Gastroesophageal sphincter (tissue), 4 donors: Measurements from ENCODE around the gene NABP2. TPM values are rescaled to one million over a fixed set of nuclear protein-coding genes. Genes with fewer than 3 reads are reported as not detected.

Experiments used
- ATAC-seq: fragments of 150-250 bp; one replicate; pipeline ENCODE4 v1.9.1; 2016; ENCODE audit warnings: mild to moderate bottlenecking, moderate library complexity
- H3K27ac ChIP-seq, 4 donors: fragments of 200-600 bp; sonication (generic) in 3 of 4; 1 replicate in 3 of 4; 2 replicates in 1 of 4; pipeline ENCODE4 v1.5.1; 2016 to 2019
- H3K27me3 ChIP-seq: fragments of 200-600 bp; sonication (generic); one replicate; pipeline ENCODE4 v1.5.1; 2019
- H3K36me3 ChIP-seq, 2 donors: fragments of 200-600 bp; sonication (generic); one replicate each; pipeline ENCODE4 v1.5.1; 2019; ENCODE audit warnings: control low read depth in 1 of 2
- H3K4me1 ChIP-seq, 3 donors: fragments of 200-600 bp; sonication (generic); 1 replicate in 2 of 3; 2 replicates in 1 of 3; pipeline ENCODE4 v1.5.1; 2016 to 2019; ENCODE audit warnings: control low read depth in 2 of 3
- H3K4me3 ChIP-seq, 2 donors: fragments of 200-600 bp; sonication (generic); one replicate each; pipeline ENCODE4 v1.5.1; 2019; ENCODE audit warnings: mild to moderate bottlenecking in 1 of 2, moderate library complexity in 1 of 2
- H3K9me3 ChIP-seq, 3 donors: fragments of 200-600 bp; sonication (generic); one replicate each; pipeline ENCODE4 v1.5.1; 2017 to 2019; ENCODE audit warnings: control low read depth in 2 of 3
- CTCF ChIP-seq, 4 experiments: fragments of 200-600 bp in 2 of 4; fragments of 450-650 bp in 2 of 4; sonication (generic) in 1 of 4; IDR thresholded peaks; one replicate each; pipeline ENCODE4 v1.5.1; 2017 to 2019; ENCODE audit warnings: antibody characterized with exemption in 4 of 4, mild to moderate bottlenecking in 2 of 4, moderate library complexity in 2 of 4
- EP300 ChIP-seq: sonication (generic); formaldehyde crosslinking; IDR thresholded peaks from one replicate; pipeline ENCODE4 v1.6.1; 2017; ENCODE audit warnings: antibody characterized with exemption, mild to moderate bottlenecking
- POLR2A ChIP-seq, 2 donors: fragments of 450-650 bp; IDR thresholded peaks; one replicate each; pipeline ENCODE4 v1.6.1; 2017; ENCODE audit warnings: antibody characterized with exemption in 2 of 2, mild to moderate bottlenecking in 2 of 2, moderate library complexity in 1 of 2
- POLR2AphosphoS5 ChIP-seq: sonication (generic); formaldehyde crosslinking; IDR thresholded peaks from one replicate; pipeline ENCODE4 v1.6.1; 2017; ENCODE audit warnings: antibody characterized with exemption
- WGBS, 2 donors: methylation state at CpG; one replicate each; pipeline ENCODE4 v1.1.5; 2018; ENCODE audit warnings: low coverage in 1 of 2; 5-methylcytosine and 5-hydroxymethylcytosine counted together
- total RNA-seq, 4 donors: library from RNA; depleted of rRNA; stranded (reverse); fragments of >200 nt; gene quantifications; one replicate each; pipeline ENCODE4 v1.1.0, GENCODE V29; 2016

The NABP2 gene
- 10 to 100 TPM; 23.7 to 34.7 (median 28.8) TPM for total RNA-seq

DNA sequence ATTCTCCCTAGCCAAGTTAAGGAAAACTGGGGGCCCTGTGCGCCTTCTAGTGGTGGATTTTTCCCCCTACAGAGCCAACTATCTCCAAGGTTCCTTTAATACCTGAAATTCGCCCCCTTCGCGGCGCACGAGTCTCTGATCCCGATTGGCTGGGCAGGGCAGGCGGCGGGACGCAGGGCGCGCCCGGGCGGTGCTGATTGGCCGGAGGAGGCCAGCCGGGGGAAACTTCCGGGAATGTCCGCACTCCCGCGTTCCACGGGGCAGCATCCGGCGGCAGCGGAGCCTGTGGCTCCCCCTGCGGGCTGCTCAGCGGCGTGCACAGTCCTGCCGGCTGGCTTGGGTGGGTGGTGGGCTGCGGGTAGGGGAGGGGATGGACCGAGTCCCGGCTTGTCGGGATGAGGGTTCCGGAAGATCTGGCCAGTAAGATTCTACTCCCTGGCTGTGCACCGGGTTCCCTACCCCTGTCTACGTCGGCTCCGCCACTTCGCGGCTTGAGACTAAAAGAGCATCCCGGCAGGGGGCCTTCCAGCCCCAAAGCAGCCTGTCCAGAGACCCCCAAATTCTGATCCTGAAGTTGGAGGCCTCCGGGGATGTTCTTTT lies at the start of gene NABP2:
TSS of gene NABP2 (plus strand) at position 241 of the 600 bp plus-strand sequence. CDS start 515 bp downstream, outside the sequence.
- H3K27ac ChIP-seq, result peak within 1 kb of the TSS; percentile 74 to 99 (median 96)
- ATAC-seq, result peak; percentile 86
- H3K9me3 ChIP-seq, result no peaks in the 10 kb centered on the region
- peak within 1 kb of the TSS; percentile 29 to 62 for H3K4me3 ChIP-seq
- no peaks in the 10 kb centered on the region for H3K27me3 ChIP-seq
- TF ChIP-seq POLR2A (IDR thresholded peaks at IDR 0.05), result peak in 1 of 2 donors; percentile 19
- TF ChIP-seq EP300, result no peak
- TF ChIP-seq CTCF (IDR thresholded peaks at IDR 0.05), result peak; percentile 75 to 95 (median 92)
- TF ChIP-seq POLR2AphosphoS5, result peak; percentile 65
- 0% methylated on average over 1 of the region's 41 CpGs for WGBS, 2 donors
- peaks cover 0 to 57% (median 27%) of the 10 kb centered on the region in 3 donors for H3K4me1 ChIP-seq
- peaks cover 0 to 31% of the 10 kb centered on the region in 2 donors for H3K36me3 ChIP-seq

GRCh38 chr12:56178347-56178746 lies 45.8 kb upstream of the NABP2 start:
- no peak overlapping the region for H3K4me3 ChIP-seq
- TF ChIP-seq POLR2AphosphoS5, result no peak
- no peak for TF ChIP-seq CTCF (IDR thresholded peaks at IDR 0.05)
- no peak for TF ChIP-seq POLR2A (IDR thresholded peaks at IDR 0.05)
- TF ChIP-seq EP300, result no peak
- no peaks in the 10 kb centered on the region for H3K9me3 ChIP-seq
- H3K4me1 ChIP-seq, result no peaks in the 10 kb centered on the region
- H3K36me3 ChIP-seq, result peaks cover 6 to 100% of the 10 kb centered on the region in 2 donors
- no peak for ATAC-seq
- no peaks in the 10 kb centered on the region for H3K27me3 ChIP-seq
- 89 to 100% methylated on average over 1 of the region's 3 CpGs for WGBS, 2 donors
- no peak overlapping the region for H3K27ac ChIP-seq

DNA sequence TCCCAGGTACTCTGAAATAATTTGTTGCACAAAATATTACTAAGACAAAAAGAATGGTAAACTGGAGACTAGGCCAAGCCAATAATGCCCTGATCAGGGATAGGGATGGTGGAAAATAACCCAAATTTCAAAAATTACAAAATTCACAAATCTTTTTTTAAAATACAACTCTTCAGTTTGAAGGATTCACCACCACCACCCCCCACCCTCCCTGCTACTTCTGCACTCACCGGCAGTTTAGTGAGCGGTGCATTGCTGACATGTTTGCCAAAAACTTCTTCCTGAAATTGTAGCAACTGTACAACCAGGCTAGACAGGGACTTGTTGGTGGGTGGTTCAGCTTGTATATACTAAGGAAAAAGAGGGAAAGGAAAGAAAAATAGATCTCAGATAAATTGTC lies 37.2 kb upstream of the NABP2 start:
- peaks cover 0 to 51% of the 10 kb centered on the region in 2 donors for H3K36me3 ChIP-seq
- H3K9me3 ChIP-seq, result no peaks in the 10 kb centered on the region
- ATAC-seq, result no peak
- H3K27ac ChIP-seq, result peak overlapping the region in 2 of 4 donors; percentile 26 to 38
- peaks cover 0 to 34% (median 18%) of the 10 kb centered on the region in 3 donors for H3K4me1 ChIP-seq
- H3K27me3 ChIP-seq, result no peaks in the 10 kb centered on the region
- WGBS, 2 donors, result 41% methylated on average over 2 of the region's 2 CpGs; no CpG with 5 or more reads in 1 of the 2 donors
- TF ChIP-seq POLR2AphosphoS5 (no peak), POLR2A (IDR thresholded peaks at IDR 0.05) (no peak), CTCF (IDR thresholded peaks at IDR 0.05) (no peak), EP300 (no peak)
- no peak overlapping the region for H3K4me3 ChIP-seq

DNA sequence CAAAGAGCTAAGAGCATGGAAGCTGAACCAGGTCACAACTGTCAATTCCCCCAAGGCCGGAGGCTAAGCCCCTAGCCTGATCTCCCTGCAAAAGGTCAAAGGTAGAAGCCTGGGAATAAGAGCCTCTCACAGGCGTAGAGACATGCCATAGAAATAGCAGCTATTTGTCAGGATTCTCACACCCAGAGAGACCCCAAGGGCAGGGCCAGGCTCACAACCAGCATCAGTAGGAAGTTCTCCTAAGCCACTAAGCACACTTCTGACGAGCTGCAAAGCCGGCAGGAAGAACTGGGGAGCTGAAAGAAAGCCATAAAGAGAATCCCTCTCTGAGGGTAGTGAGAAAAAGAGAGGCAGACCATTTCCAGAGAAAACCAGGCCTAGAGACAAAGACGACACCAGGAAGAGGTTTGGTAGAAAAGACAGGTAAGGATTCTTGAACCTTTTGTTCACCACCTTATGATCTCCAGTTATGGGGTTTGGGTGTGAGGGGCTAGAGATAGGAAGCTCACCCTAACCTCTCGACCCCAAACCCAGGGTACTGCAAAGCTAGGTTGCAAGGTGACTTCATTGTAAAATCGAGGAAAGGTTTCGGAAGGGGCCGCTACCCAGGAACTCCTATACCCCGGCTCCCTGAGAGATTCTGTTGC lies 35.9 kb upstream of the NABP2 start:
- H3K36me3 ChIP-seq, result peaks cover 0 to 38% of the 10 kb centered on the region in 2 donors
- no peaks in the 10 kb centered on the region for H3K27me3 ChIP-seq
- H3K27ac ChIP-seq, result peak overlapping the region; percentile 64 to 97 (median 94)
- peaks cover 0 to 34% (median 18%) of the 10 kb centered on the region in 3 donors for H3K4me1 ChIP-seq
- no peak for ATAC-seq
- peak overlapping the region; percentile 71 to 94 for H3K4me3 ChIP-seq
- 11% methylated on average over 8 of the region's 10 CpGs; no CpG with 5 or more reads in 1 of the 2 donors for WGBS, 2 donors
- TF ChIP-seq CTCF (IDR thresholded peaks at IDR 0.05), result no peak
- TF ChIP-seq POLR2AphosphoS5, result no peak
- TF ChIP-seq EP300, result no peak
- no peak for TF ChIP-seq POLR2A (IDR thresholded peaks at IDR 0.05)
- H3K9me3 ChIP-seq, result no peaks in the 10 kb centered on the region

- no CpG with 5 or more reads among the region's 17 CpGs for WGBS, 2 donors
- Histone ChIP-seq H3K27ac (peak overlapping the region; percentile 64 to 97 (median 94)), H3K4me1 (peaks cover 0 to 34% (median 18%) of the 10 kb centered on the region in 3 donors), H3K36me3 (peaks cover 0 to 34% of the 10 kb centered on the region in 2 donors), H3K9me3 (no peaks in the 10 kb centered on the region), H3K27me3 (no peaks in the 10 kb centered on the region), H3K4me3 (peak overlapping the region; percentile 71 to 94)
- no peak for TF ChIP-seq POLR2AphosphoS5
- TF ChIP-seq POLR2A (IDR thresholded peaks at IDR 0.05), result no peak
- TF ChIP-seq EP300, result no peak
- TF ChIP-seq CTCF (IDR thresholded peaks at IDR 0.05), result no peak
- no peak for ATAC-seq
Measured at GRCh38 chr12:56188778-56189098, 35.4 kb upstream of the NABP2 start.
